ENCODE results near the gene NAIF1. TPM values are rescaled to one million over a fixed set of nuclear protein-coding genes. Genes with fewer than 3 reads are reported as not detected.

NAIF1 gene
- total RNA-seq, 4 donors from 2014 or later, result 0.60 to 23.2 (median 14.0) TPM

DNA sequence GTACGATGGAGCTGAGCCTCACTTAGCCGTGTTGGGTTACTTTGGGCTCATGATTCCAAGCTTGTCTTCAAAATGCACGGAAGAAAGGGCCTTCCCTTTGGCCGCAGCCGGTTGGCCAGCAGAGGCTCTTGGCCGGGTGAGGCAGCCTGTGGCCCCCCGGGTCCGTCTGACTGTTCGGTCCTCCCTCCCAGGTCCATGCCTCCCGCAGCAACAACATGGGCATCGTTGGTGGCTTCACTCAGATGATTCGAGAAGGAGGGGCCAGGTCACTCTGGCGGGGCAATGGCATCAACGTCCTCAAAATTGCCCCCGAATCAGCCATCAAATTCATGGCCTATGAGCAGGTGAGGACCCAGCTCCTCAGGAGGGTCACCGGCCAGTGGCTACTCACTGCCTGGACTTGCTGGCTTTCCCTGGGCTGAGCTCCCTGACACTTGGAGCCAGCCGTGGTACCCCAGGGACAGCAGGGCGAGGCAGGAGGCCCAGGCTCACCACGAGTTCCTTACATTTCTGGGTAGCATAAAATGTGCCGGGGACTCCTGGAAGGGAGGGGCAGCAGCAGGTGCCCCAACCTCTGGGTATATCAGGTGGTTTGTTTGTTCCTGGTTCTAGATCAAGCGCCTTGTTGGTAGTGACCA is 38.5 kb upstream of the NAIF1 start:
- Histone ChIP-seq H3K36me3 (peaks cover 0 to 43% (median 24%) of the 10 kb centered on the region in 4 donors), H3K27ac (peak overlapping the region in 3 of 4 donors; percentile 13 to 76 (median 70)), H3K27me3 (no peaks in the 10 kb centered on the region), H3K4me3 (no peak overlapping the region), H3K4me1 (peaks cover 14 to 36% (median 31%) of the 10 kb centered on the region in 4 donors), H3K9me3 (no peaks in the 10 kb centered on the region)
- intact Hi-C loops (cut with DNase I; ENCODE audit: low total_unique reads), result no loop called here
- no peak for TF ChIP-seq POLR2AphosphoS5 (IDR thresholded peaks at IDR 0.05)
- TF ChIP-seq CTCF (IDR thresholded peaks at IDR 0.05), result no peak
- no peak for TF ChIP-seq EP300 (IDR thresholded peaks at IDR 0.05; ENCODE audit: low read depth)
- no peak for TF ChIP-seq POLR2A (IDR thresholded peaks at IDR 0.05)
- in situ Hi-C loops (cut with MboI; ENCODE audit: low pct_ligation_motif_present in 1 of 4, low pct_unique_long_range_greater_than_20kb in 1 of 4, low sequenced_read_pairs in 3 of 4), result loop anchor here in 1 of 4 donors (25.0 kb wide), 1 partner anchor 143 kb away; no protein-coding TSS in a partner anchor
- no peak for DNase-seq
- WGBS, 2 donors (ENCODE audit: low coverage in 1 of 2), result 84% methylated on average over 15 of the region's 21 CpGs; no CpG with 5 or more reads in 1 of the 2 donors

DNA sequence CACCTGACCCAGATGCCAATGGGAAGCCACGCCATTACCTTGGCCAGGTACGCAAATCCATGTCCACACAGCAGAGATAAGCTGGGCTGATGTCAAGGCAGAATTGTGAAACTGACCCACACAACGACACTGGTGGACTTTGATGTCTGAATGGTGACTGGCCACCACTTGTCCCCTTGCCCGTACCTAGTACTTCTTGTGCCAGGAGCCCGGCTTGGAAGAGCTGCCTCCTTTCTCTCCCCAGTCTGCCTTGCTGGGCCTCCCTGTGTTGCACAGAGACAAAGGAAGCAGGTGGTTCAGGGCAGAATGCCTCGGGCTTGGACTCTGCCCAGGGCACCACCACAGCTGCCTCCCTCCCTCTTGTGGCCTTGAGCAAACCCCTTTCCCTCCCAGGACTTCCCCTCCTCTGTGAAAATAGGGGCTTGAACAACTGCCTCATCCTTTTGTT is 37.1 kb upstream of the NAIF1 start:
- H3K4me3 ChIP-seq, result no peak overlapping the region
- peaks cover 24 to 47% (median 41%) of the 10 kb centered on the region in 4 donors for H3K4me1 ChIP-seq
- H3K27ac ChIP-seq, result peak overlapping the region; percentile 61 to 76 (median 72)
- no peaks in the 10 kb centered on the region for H3K9me3 ChIP-seq
- 46% methylated on average over 6 of the region's 6 CpGs; no CpG with 5 or more reads in 1 of the 2 donors for WGBS, 2 donors (ENCODE audit: low coverage in 1 of 2)
- in situ Hi-C loops (cut with MboI; ENCODE audit: low pct_ligation_motif_present in 1 of 4, low pct_unique_long_range_greater_than_20kb in 1 of 4, low sequenced_read_pairs in 3 of 4) (loop anchor here in 1 of 4 donors (25.0 kb wide), 1 partner anchor 142 kb away; no protein-coding TSS in a partner anchor), intact Hi-C loops (cut with DNase I; ENCODE audit: low total_unique reads) (no loop called here)
- TF ChIP-seq POLR2AphosphoS5 (IDR thresholded peaks at IDR 0.05), result peak in 2 of 3 donors; percentile 29 to 56
- TF ChIP-seq CTCF (IDR thresholded peaks at IDR 0.05), result peak in 1 of 5 experiments; percentile 33
- TF ChIP-seq EP300 (IDR thresholded peaks at IDR 0.05; ENCODE audit: low read depth), result no peak
- TF ChIP-seq POLR2A (IDR thresholded peaks at IDR 0.05), result peak; percentile 24
- DNase-seq, result peak; percentile 73
- H3K27me3 ChIP-seq, result no peaks in the 10 kb centered on the region
- H3K36me3 ChIP-seq, result peaks cover 0 to 43% (median 24%) of the 10 kb centered on the region in 4 donors

DNA sequence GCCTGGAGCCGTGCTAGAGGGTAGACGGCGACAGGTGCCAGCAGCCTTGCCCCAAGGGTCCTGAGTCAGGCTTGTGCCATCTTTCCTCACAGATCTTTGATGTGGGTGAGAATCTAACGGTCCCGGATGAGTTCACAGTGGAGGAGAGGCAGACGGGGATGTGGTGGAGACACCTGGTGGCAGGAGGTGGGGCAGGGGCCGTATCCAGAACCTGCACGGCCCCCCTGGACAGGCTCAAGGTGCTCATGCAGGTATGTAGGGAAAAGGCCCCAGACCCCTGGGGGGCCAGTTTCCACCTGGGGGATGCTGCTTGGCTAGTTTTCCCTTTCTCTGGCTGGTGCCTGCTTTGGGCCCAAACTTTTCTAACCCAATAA is 36.5 kb upstream of the NAIF1 start:
- DNase-seq, result no peak
- intact Hi-C loops (cut with DNase I; ENCODE audit: low total_unique reads) (no loop called here), in situ Hi-C loops (cut with MboI; ENCODE audit: low pct_ligation_motif_present in 1 of 4, low pct_unique_long_range_greater_than_20kb in 1 of 4, low sequenced_read_pairs in 3 of 4) (loop anchor here in 1 of 4 donors (25.0 kb wide), 1 partner anchor 141 kb away; no protein-coding TSS in a partner anchor)
- WGBS, 2 donors (ENCODE audit: low coverage in 1 of 2), result 56% methylated on average over 8 of the region's 8 CpGs; no CpG with 5 or more reads in 1 of the 2 donors
- no peaks in the 10 kb centered on the region for H3K27me3 ChIP-seq
- H3K4me1 ChIP-seq, result peaks cover 23 to 47% (median 41%) of the 10 kb centered on the region in 4 donors
- no peak for TF ChIP-seq EP300 (IDR thresholded peaks at IDR 0.05; ENCODE audit: low read depth)
- TF ChIP-seq POLR2AphosphoS5 (IDR thresholded peaks at IDR 0.05), result no peak
- TF ChIP-seq CTCF (IDR thresholded peaks at IDR 0.05), result peak in 3 of 5 experiments; percentile 21 to 36 (median 24)
- TF ChIP-seq POLR2A (IDR thresholded peaks at IDR 0.05), result no peak
- H3K4me3 ChIP-seq, result no peak overlapping the region
- H3K9me3 ChIP-seq, result no peaks in the 10 kb centered on the region
- peaks cover 0 to 43% (median 24%) of the 10 kb centered on the region in 4 donors for H3K36me3 ChIP-seq
- H3K27ac ChIP-seq, result peak overlapping the region; percentile 61 to 76 (median 72)

DNA sequence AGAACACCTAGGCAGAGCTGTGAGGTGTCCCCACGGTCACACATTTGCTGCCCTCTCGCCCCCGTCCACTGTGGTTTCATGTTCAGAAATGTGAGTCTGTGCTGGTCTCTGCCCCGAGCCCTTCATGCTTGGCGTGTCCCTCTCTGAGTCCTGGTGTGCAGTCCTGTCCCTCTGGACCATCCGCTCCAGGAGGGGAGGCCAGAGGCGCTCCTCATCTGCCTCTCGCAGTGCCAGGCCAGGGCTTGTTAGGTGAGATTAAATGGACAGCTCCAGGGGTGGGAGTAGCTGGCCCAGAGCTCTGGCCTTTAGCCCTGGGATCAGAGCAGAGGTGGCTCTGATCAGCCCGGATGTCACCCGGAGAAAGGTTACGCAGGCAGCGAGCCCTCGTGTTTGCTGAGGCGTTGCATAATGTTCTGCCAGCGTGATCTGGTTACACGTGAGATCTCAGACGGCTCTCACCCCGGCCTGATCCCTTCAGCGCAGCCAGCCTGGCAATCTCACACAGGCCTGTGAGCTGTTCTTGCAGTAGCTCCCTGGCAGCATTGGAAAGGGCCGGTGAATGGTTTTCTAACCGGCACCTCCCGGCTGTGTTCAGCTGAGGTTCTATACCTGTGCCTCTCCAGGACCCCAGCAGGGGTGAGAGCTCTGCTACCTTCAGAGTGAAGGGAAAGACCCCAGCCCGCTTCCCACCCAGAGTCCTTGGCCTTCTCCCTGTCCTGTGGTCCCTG is 35.9 kb upstream of the NAIF1 start:
- TF ChIP-seq POLR2A (IDR thresholded peaks at IDR 0.05), result peak; percentile 12
- TF ChIP-seq POLR2AphosphoS5 (IDR thresholded peaks at IDR 0.05), result no peak
- no peak for TF ChIP-seq EP300 (IDR thresholded peaks at IDR 0.05; ENCODE audit: low read depth)
- H3K4me3 ChIP-seq, result no peak overlapping the region
- intact Hi-C loops (cut with DNase I; ENCODE audit: low total_unique reads), result no loop called here
- DNase-seq, result no peak
- in situ Hi-C loops (cut with MboI; ENCODE audit: low pct_ligation_motif_present in 1 of 4, low pct_unique_long_range_greater_than_20kb in 1 of 4, low sequenced_read_pairs in 3 of 4), result loop anchor here in 1 of 4 donors (25.0 kb wide), 1 partner anchor 141 kb away; no protein-coding TSS in a partner anchor
- WGBS, 2 donors (ENCODE audit: low coverage in 1 of 2), result 90% methylated on average over 23 of the region's 23 CpGs; no CpG with 5 or more reads in 1 of the 2 donors
- peaks cover 0 to 43% (median 24%) of the 10 kb centered on the region in 4 donors for H3K36me3 ChIP-seq
- peak overlapping the region in 3 of 4 donors; percentile 61 to 76 (median 70) for H3K27ac ChIP-seq
- peaks cover 22 to 46% (median 41%) of the 10 kb centered on the region in 4 donors for H3K4me1 ChIP-seq
- no peaks in the 10 kb centered on the region for H3K9me3 ChIP-seq
- H3K27me3 ChIP-seq, result no peaks in the 10 kb centered on the region

Data from transverse colon (tissue), 4 donors.